Esophagus muscularis mucosa (tissue), 3 donors: ENCODE measurements around the gene MGAT2.

Experiments used
- POLR2A ChIP-seq: fragments of 450-650 bp; IDR thresholded peaks from one replicate; pipeline ENCODE4 v1.6.1; 2017; ENCODE audit warnings: antibody characterized with exemption, moderate library complexity, mild to moderate bottlenecking, low read depth
- TF ChIP-seq, protein P1 (sequence below), 3 experiments: fragments of 200-600 bp in 2 of 3; fragments of 450-650 bp in 1 of 3; sonication (generic) in 2 of 3; IDR thresholded peaks; one replicate each; pipeline ENCODE4 v1.5.1; 2017 to 2019; ENCODE audit warnings: antibody characterized with exemption in 3 of 3, mild to moderate bottlenecking in 2 of 3, moderate library complexity in 1 of 3

DNA sequence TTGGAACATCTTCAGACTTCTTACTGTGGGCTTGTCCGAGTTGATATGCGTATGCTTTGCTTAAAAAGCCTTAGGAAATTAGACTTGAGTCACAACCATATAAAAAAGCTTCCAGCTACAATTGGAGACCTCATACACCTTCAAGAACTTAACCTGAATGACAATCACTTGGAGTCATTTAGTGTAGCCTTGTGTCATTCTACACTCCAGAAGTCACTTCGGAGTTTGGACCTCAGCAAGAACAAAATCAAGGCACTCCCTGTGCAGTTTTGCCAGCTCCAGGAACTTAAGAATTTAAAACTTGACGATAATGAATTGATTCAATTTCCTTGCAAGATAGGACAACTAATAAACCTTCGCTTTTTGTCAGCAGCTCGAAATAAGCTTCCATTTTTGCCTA is 13.0 kb upstream of the MGAT2 start:
- TF ChIP-seq, protein P1, sequence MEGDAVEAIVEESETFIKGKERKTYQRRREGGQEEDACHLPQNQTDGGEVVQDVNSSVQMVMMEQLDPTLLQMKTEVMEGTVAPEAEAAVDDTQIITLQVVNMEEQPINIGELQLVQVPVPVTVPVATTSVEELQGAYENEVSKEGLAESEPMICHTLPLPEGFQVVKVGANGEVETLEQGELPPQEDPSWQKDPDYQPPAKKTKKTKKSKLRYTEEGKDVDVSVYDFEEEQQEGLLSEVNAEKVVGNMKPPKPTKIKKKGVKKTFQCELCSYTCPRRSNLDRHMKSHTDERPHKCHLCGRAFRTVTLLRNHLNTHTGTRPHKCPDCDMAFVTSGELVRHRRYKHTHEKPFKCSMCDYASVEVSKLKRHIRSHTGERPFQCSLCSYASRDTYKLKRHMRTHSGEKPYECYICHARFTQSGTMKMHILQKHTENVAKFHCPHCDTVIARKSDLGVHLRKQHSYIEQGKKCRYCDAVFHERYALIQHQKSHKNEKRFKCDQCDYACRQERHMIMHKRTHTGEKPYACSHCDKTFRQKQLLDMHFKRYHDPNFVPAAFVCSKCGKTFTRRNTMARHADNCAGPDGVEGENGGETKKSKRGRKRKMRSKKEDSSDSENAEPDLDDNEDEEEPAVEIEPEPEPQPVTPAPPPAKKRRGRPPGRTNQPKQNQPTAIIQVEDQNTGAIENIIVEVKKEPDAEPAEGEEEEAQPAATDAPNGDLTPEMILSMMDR (IDR thresholded peaks at IDR 0.05), result no peak
- no peak for TF ChIP-seq POLR2A
